Ammon's horn (tissue), 1 donor: ENCODE measurements around the gene AMOT.
"Not testable (repeated sequence)": the region's sequence is repeated elsewhere in the genome, so short reads cannot be mapped to it uniquely, and the experiment has no call there.

Experiments used
- DNase-seq: peaks from one replicate; pipeline ENCODE4 v3.0.0-alpha.2; 2016; ENCODE audit warnings: low spot score

AMOT gene

GRCh38 chrX:112840382-112841113 lies at the start of gene AMOT:
Gene AMOT (minus strand): TSS chrX:112840831. CDS start chrX:112823126, 17,705 bp downstream.
- peak; percentile 90 for DNase-seq

DNA sequence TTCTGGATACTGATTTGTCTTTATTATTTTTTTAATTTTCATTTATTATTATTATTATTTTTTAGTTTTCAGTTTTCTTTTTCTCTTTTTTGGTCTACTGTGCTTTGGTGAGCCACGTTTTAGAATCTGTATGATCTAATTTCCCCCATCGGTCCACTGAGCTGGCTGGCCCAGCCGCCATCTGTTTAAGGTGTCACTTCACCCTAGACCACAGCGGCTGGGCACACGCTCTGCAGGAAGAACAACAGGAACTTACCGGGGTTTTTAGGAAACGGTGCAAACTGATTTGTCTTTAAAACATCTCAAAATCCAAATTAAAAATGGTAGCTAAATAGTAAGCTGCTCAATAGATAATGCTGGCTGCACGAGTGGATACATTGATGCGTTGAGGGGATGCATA lies 48.8 kb upstream of the AMOT start:
- no peak for DNase-seq

- DNase-seq = no peak
These were observed 48.3 kb upstream of the AMOT start for GRCh38 chrX:112888916-112889315.

DNA sequence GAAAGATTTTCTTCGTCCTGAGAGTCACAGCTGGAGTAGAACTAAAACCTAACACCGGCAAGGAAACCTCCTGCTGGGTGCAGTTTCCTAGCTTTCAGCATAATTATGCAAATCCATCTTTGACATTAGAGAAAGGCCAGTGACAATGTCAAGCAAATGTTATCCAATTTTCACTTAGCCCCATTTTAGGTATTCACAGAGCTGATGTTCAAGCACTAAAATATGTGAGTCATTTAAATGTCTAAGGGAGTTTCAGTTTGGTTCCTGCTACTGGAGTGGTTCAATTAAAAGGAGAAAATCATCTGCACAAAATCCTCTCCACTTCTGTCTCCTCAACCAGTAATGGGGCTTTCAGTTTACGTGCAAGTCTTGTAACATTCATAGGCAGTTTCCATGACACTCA lies 37.1 kb upstream of the AMOT start:
- DNase-seq = no peak

GRCh38 chrX:112874614-112875013 lies 34.0 kb upstream of the AMOT start:
- no peak for DNase-seq

DNA sequence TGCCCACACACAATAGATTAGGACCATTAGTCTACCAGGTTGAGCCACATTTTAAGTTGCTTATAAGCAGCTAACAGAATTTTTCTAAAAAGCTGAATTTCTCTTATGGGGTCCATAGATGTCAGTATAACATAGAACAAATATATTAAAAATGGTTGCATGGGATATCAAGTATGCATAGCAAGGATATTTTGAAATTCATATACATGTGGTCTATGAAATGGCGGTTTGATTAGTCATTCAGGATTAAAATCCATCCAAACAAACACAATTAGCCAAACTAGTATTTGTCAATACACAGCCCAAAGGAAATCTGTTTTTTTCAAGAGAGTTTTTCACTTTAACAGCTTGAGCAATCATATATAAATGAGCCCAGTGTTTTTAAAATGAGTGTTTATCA lies 33.5 kb upstream of the AMOT start:
- no peak for DNase-seq

DNA sequence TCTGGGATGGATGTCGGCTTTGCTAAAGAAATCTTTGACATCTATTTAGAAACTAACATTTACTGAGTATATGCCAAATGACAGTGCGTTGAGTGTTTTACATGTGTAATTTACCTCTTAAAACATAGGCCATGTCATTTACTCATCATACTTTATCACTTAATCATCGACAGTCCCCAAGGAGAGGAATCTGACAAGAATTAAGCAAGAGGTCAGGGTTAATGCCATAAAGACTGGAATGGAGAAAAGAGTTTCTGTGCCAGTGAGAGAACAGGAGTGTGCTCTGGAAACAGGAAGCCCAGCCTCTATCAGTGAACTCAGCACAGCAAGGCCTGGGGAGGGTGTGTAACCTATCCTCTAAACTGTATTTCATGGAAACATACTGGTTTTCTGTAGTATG lies 28.0 kb upstream of the AMOT start:
- DNase-seq = no peak

- DNase-seq = no peak
These were observed 26.9 kb upstream of the AMOT start for GRCh38 chrX:112867570-112867969.

GRCh38 chrX:112866175-112866574 lies 25.5 kb upstream of the AMOT start:
- DNase-seq = no peak

- DNase-seq = no peak
These were observed 24.9 kb upstream of the AMOT start for GRCh38 chrX:112865464-112866025.

GRCh38 chrX:112863850-112864249 lies 23.2 kb upstream of the AMOT start:
- no peak for DNase-seq

- no peak for DNase-seq
These were observed 16.8 kb upstream of the AMOT start for GRCh38 chrX:112857478-112857878.

GRCh38 chrX:112854901-112855300 lies 14.3 kb upstream of the AMOT start:
- not testable (repeated sequence) for DNase-seq

DNA sequence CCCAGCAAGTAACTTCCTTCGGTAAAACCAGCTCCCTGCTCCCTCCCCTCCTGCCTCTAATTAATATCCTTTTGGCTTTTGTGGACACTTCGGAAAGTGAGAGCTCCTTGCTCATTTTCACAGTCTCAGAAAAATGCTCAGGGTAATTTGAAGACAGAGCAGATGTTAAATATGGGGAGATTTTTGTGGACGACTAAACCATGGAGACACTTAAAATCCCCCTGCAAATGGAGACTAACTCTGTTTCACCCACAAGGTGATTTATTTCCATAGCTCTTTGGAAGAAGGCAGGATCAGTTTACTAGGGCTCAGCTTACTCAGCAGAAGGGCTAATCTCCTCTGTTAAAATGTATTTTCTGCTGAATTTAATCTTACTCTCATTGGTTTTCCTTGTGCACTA lies 12.2 kb upstream of the AMOT start:
- DNase-seq = no peak

GRCh38 chrX:112851806-112852205 lies 11.2 kb upstream of the AMOT start:
- DNase-seq = no peak

GRCh38 chrX:112851161-112851779 lies 10.6 kb upstream of the AMOT start:
- no peak for DNase-seq

- DNase-seq = no peak
These were observed 8.4 kb upstream of the AMOT start for GRCh38 chrX:112849016-112849415.

GRCh38 chrX:112846782-112847181 lies 6.2 kb upstream of the AMOT start:
- no peak for DNase-seq

GRCh38 chrX:112846187-112846586 lies 5.6 kb upstream of the AMOT start:
- DNase-seq = no peak

- no peak for DNase-seq
These were observed 3.6 kb upstream of the AMOT start for GRCh38 chrX:112844250-112844649.

DNA sequence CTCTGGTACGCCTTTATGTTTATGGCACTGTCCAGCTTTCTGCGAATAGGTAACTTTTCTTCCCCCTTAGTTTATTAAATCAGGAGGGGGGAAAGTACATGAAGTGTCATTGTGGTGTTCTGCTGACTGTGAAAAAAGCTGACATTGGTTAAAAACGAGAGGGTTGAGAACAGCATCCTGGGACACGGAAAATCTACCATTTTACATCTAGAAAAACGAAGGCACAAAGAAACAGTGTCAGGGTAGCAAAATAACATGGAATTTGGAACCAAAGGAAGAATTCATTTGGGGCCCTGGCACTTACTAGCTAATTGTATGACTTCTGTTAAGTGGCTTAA lies 1.2 kb upstream of the AMOT start:
- no peak for DNase-seq

GRCh38 chrX:112841114-112841819 lies 636 bp upstream of the AMOT start:
- DNase-seq = peak; percentile 96

DNA sequence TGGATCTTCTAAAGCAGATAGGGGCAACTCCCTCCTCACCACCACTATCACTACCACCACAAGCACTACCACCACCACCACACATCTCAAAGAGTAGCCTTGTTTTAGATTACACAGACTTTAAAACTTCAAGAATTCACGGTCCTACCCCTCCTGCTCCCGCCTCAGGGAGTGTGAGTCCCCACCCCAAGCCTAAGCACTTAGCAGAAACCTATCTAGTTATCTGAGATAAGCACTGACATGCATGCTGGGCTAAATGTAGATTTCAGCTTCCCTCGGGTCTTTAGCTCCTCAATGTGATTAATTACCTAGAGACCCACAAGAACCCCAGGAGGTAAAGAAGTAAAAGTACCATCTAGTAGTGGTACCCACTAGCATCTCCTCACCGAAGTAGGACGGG lies 775 bp downstream of the AMOT start:
- DNase-seq = no peak
